CD4-positive, alpha-beta T cell treated with Interferon alpha-2 for 1 hour (primary cell): ENCODE measurements around the gene KNDC1.
A peak's percentile ranks its signal among the peaks of the same experiment; 100 is the strongest.
"Not testable (repeated sequence)": the region's sequence is repeated elsewhere in the genome, so short reads cannot be mapped to it uniquely, and the experiment has no call there.

Experiments
- DNase-seq, 2 donors: peaks; one replicate each; pipeline ENCODE4 v3.0.0-alpha.2; 2020 to 2022

Gene KNDC1

GRCh38 chr10:133125901-133126300 lies 34.1 kb upstream of the KNDC1 start:
- no peak for DNase-seq

GRCh38 chr10:133126431-133127290 lies 33.4 kb upstream of the KNDC1 start:
- no peak for DNase-seq

- DNase-seq: peak in 1 of 2 donors; percentile 19
Observed at GRCh38 chr10:133127291-133128125, 32.5 kb upstream of the KNDC1 start.

GRCh38 chr10:133128126-133129070 lies 31.6 kb upstream of the KNDC1 start:
- DNase-seq: no peak

- DNase-seq: no peak
Observed at GRCh38 chr10:133129071-133129858, 30.8 kb upstream of the KNDC1 start.

DNA sequence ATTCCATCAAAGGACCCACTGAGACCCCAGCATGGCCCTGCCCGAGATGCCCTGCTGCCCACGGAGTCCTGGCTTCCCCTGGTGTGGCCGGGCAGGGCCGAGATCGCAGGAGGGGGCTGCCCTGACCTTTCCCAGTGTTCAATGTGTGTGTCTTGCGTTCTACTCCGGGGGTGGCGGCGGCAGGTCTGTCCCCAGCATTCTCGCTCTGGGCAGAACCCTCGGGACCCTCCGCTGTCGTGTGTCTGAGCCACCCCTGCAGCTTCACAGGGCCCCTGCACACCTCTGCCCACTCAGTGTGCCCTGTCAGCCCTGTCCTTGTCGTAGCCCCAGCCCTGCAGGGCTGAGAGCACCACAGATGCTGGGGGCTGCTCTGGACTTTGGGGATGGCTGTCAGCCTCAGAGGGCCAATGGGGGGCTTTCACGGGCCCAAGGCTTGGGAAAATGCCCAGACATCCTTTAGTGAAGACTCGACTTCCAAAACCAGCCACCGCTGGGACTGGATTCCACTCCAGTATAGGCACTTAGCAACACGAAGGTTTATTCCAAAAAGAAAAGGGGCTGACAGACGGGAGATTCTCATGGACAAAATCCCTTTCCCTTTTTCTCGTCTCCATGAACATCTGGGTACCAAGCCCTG lies 30.0 kb upstream of the KNDC1 start:
- DNase-seq: no peak

GRCh38 chr10:133130602-133131001 lies 29.4 kb upstream of the KNDC1 start:
- no peak for DNase-seq

DNA sequence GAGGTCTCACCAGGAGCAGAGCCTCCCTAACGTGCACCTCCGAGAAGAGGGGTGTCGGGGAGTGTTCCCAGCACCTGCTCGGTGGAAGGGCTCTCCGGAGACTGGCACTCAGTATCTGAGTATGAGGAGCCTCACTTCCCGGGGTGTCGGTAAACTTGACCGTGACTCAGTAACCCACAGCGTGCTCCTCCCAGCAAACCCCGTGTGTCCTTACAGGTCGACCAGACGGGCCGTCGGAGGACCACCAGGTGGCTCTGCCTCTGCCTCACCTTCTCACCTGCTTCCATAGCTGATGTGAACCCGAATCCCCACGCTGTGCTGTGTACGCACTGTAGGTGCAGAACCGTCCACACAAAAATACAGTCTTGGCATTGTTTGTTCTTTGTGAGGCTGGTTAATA lies 29.0 kb upstream of the KNDC1 start:
- DNase-seq: no peak

GRCh38 chr10:133131734-133132472 lies 28.1 kb upstream of the KNDC1 start:
- DNase-seq: no peak

DNA sequence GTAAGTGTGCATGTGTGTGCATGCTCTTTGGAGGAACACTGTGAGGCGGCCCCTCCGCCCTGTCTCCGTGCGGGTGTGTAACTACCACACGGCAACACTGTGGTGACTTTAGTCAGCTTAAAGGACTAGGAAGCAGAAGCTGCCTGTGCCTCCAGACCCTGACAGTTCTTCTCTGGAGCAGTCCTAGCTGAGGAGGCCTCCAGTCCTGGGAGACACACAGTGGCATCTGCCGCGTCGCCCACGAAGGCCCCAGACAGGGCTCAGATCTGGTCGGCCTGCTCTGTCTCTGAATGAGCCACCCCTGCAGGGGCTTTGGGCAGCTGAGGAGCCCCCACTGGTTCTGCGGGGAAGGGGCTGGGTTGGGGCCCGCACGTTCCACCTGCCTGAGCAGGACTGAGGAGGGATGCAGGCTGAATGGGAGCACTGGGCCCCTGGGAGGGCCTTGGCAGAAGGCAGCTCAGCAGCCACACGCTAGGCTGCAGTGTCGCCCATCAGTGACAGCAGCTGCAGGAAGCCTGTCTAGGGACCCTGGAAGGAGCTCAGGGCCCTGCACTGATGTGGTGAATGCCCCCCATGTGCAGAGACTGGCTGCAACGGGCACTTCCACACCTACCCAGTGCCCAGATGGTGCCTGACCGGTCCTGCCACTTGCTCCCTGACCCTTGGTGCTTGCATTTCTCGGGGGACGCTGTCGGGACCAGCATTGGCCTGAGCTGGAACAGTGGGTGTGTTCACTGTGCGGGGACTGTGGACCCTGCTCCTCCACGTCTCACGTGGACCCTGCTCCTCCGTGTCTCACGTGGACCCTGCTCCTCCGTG lies 27.3 kb upstream of the KNDC1 start:
- DNase-seq: no peak

GRCh38 chr10:133133471-133134231 lies 26.4 kb upstream of the KNDC1 start:
- DNase-seq: no peak

GRCh38 chr10:133134411-133135115 lies 25.5 kb upstream of the KNDC1 start:
- no peak for DNase-seq

- DNase-seq: no peak
Observed at GRCh38 chr10:133135116-133135465, 24.9 kb upstream of the KNDC1 start.

DNA sequence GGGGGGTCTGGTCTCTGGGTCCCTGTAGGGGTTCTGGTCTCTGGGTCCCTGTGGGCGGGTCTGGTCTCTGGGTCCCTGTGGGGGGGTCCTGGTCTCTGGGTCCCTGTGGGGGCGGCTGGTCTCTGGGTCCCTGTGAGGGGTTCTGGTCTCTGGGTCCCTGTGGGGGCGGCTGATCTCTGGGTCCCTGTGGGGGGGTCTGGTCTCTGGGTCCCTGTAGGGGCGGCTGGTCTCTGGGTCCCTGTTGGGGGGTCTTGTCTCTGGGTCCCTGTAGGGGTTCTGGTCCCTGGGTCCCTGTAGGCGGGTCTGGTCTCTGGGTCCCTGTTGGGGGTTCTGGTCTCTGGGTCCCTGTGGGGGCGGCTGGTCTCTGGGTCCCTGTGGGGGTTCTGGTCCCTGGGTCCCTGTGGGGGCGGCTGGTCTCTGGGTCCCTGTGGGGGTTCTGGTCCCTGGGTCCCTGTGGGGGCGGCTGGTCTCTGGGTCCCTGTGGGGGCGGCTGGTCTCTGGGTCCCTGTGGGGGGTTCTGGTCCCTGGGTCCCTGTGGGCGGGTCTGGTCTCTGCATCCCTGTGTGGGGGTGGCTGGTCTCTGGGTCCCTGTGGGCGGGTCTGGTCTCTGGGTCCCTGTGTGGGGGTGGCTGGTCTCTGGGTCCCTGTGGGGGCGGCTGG lies 22.4 kb upstream of the KNDC1 start:
- DNase-seq: not testable (repeated sequence)

GRCh38 chr10:133139551-133140065 lies 20.4 kb upstream of the KNDC1 start:
- DNase-seq: no peak

GRCh38 chr10:133140417-133141143 lies 19.4 kb upstream of the KNDC1 start:
- DNase-seq: no peak
